ENCODE data around the gene CCDC102B.
"Not testable (repeated sequence)": the region's sequence is repeated elsewhere in the genome, so short reads cannot be mapped to it uniquely, and the experiment has no call there.

CCDC102B gene

GRCh38 chr18:68962623-68963022 is 164.7 kb downstream of the CCDC102B start:
- in situ Hi-C loops (cut with MboI; ENCODE audit: low sequenced_read_pairs): no loop called here

GRCh38 chr18:68965817-68966216 is 167.9 kb downstream of the CCDC102B start:
- in situ Hi-C loops (cut with MboI; ENCODE audit: low sequenced_read_pairs): no loop called here

DNA sequence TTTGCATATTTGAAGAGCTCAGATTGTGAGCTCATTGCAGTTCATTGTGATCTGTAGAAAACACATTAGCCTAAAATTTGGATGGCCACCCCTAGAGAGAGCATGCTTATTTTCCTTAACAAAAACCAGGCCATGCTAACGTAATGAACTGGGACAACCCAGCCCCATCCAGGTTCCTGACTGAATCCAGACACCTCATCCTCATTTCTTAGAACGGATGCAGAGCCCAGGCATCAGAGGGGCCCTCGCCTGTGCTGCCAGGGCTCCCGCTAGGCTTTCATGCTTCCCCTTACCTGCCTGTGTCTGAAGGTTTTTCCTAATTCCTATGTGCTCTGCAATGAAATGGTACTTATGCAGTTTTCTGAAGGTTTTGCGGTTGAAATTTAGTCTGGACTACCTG is 171.1 kb downstream of the CCDC102B start:
- in situ Hi-C loops (cut with MboI; ENCODE audit: low sequenced_read_pairs): no loop called here

GRCh38 chr18:68972176-68972575 is 174.3 kb downstream of the CCDC102B start:
- in situ Hi-C loops (cut with MboI; ENCODE audit: low sequenced_read_pairs): no loop called here

DNA sequence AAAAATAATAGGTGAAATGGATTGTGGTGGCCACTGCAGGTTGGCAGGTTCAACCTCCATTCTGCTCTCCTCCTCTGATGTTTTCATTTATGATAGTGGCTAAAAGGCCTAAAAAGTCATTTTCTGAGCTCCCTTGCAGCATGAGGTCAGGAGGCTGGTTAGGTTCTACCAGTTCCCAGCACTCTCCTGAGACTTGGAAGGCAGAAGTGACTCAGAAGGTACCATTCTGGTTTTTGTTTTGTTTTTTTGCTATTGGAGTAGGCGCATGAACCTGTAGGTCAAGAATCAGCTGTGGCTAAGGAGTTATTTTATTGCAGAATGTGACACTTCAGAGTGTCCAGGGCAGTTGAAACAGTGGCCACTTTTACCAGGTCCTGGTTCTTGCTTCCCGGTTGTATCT is 181.9 kb downstream of the CCDC102B start:
- in situ Hi-C loops (cut with MboI; ENCODE audit: low sequenced_read_pairs): no loop called here

GRCh38 chr18:68983126-68983525 is 185.2 kb downstream of the CCDC102B start:
- in situ Hi-C loops (cut with MboI; ENCODE audit: low sequenced_read_pairs): no loop called here

DNA sequence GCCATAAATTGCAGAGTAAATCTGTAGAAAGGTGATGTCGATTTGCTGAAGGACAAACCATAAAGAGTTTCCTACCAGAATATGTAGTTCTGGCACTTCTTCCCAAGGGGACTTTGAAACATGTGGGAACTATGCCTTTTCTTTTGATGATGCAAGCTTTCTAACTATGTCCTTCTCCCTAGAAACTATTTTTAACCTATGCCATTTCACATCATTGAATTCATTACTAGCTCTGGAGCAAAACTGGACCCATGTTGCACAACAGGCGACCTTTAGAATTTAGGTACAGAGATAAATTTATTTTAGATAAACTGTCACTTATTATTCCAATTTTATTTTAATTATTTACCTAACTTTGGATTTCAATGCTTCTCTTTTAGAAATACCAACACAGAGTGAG is 186.5 kb downstream of the CCDC102B start:
- in situ Hi-C loops (cut with MboI; ENCODE audit: low sequenced_read_pairs): no loop called here

DNA sequence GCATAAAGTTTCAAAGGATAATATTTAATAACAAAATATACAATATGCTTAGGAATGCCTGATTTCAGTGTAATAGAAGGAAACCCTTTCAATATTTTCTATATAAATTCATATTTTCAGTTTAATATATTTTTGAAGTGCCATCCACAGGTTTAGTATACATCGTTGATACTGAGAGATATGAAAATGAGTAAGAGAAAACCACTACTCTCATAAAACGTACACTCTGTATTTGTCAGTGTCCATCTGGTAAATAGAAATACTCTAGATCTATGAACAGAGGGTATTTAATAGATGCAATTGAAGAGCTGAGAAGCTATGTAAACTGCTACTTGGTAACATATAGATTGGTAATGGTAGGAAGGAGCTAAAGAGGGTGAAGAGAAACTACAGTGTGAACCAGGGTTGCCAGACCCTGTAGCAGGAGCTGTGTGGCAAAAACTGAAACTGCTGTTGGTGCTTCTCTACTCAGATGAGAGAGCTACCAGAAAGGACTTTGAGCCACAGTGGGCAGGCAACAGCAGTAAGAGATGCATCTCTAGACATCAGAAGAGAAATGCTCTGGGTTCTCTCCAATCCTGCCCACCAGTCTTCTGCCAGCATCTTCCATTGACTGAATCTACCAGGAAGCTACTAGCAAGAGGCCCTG is 187.4 kb downstream of the CCDC102B start:
- in situ Hi-C loops (cut with MboI; ENCODE audit: low sequenced_read_pairs): no loop called here

DNA sequence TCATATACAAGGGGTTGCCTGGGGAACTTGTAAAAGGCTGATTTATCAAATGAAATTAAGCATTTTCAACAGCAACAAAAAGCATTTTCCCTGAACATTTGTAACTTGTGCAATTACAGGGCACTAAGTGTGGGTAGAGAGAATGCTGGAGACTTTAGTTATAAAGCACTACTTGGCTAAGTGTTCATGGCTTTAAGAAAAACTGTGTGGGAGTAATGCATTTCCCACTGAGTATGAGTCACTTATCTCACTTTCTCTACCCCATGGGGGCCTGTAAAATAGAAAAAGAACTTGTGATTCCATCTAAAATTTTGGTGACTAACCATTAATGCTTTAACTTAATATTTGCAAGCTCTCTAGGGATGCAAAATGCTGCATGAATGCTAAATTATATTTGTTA is 193.4 kb downstream of the CCDC102B start:
- in situ Hi-C loops (cut with MboI; ENCODE audit: low sequenced_read_pairs): no loop called here

- in situ Hi-C loops (cut with MboI; ENCODE audit: low sequenced_read_pairs): no loop called here
These were observed 195.0 kb downstream of the CCDC102B start for GRCh38 chr18:68992719-68993482.

DNA sequence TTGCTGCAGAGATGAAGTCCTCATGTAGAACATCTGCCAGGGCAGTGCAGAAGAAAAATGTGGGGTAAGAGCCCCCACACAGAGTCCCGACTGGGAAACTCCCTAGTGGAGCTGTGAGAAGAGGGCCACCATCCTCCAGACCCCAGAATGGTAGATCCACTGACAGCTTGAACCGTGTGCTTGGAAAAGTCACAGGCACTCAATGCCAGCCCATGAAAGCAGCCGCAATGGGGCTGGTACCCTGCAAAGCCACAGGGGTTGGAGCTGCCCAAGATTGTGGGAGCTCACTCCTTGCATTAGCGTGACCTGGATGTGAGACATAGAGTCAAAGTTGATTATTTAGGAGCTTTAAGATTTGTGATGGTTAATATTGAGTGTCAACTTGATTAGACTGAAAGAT is 197.8 kb downstream of the CCDC102B start:
- in situ Hi-C loops (cut with MboI; ENCODE audit: low sequenced_read_pairs): no loop called here

DNA sequence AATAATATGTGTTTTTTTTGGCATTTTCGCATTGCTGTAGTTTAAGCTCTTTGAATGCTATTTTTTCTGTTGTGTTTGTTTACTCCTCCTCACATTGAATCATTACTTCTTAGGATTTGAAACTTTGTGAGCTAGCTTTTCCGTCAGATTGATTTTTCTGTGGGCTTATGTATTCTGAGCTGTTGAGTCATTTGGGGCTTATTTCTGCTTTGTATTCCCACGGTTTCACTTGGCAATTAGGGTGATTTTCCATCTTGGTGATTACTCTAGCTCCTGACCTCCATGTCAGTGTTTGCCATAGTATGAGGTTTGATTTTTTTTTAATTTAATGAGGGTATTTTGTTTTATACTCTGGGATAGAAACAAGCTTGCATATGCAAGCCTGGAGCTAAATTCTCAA is 200.0 kb downstream of the CCDC102B start:
- in situ Hi-C loops (cut with MboI; ENCODE audit: low sequenced_read_pairs): no loop called here

GRCh38 chr18:69000366-69000765 is 202.5 kb downstream of the CCDC102B start:
- in situ Hi-C loops (cut with MboI; ENCODE audit: low sequenced_read_pairs): no loop called here

- in situ Hi-C loops (cut with MboI; ENCODE audit: low sequenced_read_pairs): no loop called here
These were observed 204.4 kb downstream of the CCDC102B start for GRCh38 chr18:69002233-69002632.

DNA sequence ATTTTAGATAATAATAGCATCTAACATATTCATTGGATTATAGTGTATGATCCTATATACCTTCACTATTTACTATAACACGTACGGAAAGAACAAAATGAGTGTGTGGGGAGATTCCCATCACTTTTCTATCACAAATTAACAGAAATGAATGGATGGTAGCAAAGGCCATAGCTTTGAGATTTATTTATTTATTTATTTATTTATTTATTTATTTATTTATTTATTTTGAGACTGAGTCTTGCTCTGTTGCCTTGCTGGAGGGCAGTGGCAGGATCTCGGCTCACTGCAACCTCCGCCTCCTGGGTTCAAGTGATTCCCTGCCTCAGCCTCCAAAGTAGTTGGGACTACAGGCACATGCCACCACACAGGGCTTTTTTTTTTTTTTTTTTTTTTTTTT is 208.3 kb downstream of the CCDC102B start:
- in situ Hi-C loops (cut with MboI; ENCODE audit: low sequenced_read_pairs): not testable (repeated sequence)

DNA sequence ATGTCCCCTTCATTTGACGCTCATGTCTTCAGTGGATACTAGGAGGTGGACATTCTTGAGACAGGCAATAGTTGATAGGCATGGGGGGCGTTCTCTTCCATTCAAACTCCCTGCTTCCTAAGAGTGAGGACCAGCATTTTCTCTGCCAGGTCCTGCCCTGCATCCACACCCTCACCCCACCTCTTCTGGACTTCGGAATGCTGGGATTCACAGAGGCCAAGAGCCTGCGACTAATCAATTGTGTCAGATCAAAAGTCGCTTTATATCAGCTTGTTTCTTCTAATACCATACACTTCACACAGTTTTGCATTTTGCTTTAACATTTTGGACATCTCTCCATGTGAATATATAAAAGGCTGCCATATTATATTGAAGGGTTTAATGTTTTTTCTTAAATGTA is 210.7 kb downstream of the CCDC102B start:
- in situ Hi-C loops (cut with MboI; ENCODE audit: low sequenced_read_pairs): no loop called here

DNA sequence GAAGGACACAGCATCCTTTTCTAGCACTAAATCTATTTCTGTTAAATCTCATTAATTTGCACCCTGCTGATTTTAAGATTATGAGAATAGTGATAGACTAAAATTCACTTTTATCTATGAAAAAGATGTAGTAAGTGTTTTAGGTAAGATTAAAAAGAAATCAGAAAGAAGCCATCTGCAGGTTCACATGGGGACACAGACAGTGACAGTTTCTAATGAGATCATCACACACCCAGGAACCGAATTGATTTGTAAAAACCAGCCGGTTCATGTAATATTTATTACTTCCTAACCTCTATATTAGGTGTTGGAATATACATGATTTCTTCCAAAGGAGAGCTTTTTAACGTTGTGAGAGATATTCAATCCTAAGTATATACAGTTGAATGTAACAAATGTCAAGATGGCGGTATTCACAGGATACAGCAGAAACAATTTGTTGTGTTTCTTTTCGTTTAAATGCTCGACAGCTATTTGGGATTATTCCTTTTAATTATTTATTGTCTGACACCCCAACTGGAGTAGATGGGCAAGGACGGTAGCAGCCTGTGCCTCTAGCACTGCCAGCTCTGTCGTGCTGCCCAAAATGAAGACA is 223.4 kb downstream of the CCDC102B start:
- in situ Hi-C loops (cut with MboI; ENCODE audit: low sequenced_read_pairs): no loop called here

DNA sequence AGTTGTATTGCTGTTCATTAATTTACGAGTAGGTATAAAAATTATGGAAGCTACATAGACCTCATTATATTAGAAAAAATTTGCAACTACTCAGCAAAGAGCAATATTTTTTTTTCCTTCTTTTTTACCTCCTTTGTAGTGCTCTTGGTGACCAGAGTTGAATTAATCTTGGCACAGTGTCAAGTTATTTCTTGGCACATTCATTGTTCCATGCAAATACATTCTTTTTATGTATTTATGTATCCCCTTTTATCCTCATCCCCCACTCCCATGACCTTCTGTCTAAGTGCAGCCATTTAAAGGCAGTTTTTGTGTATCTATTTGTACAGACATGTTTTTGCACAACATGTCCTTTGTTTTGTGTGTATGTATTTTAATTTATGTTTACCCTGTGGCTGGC is 224.5 kb downstream of the CCDC102B start:
- in situ Hi-C loops (cut with MboI; ENCODE audit: low sequenced_read_pairs): no loop called here

DNA sequence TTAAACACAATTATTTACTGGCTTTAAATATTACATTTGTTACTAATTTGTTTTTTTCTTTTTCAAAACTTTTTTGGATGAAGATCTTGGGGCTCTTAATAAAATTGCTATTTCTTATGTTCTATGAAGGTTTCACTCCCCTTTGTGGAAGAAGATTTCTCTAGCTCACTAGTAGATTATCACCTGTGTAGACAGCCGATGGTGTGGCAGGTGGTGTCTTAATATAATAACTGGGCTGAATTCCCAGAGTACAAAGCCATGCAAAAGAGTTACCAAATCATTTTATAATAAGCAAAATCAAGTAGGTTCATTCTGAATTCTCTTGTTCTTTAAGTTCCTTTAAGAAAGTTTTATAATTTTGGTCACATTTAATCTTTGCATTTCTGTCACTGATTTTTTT is 233.7 kb downstream of the CCDC102B start:
- in situ Hi-C loops (cut with MboI; ENCODE audit: low sequenced_read_pairs): no loop called here

- in situ Hi-C loops (cut with MboI; ENCODE audit: low sequenced_read_pairs): no loop called here
These were observed 234.1 kb downstream of the CCDC102B start for GRCh38 chr18:69032009-69032408.

DNA sequence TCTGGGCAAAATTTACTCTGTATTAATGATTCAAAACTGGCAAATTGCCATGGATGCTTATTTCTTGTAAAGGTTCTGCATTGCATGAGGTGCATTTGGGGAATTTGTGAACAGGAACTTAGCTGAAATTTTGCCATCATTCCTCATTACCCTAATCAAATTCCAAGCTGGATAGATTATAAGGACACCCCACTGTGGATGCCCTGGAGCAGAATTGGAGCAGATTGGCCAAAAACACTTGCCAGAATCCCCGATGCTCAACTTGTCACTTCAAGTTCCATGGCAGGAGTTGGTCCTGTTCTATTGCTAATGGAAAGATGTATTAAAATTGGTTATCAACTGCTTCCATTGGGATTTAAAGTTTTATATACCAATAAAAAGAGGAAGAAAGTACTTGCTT is 237.9 kb downstream of the CCDC102B start:
- in situ Hi-C loops (cut with MboI; ENCODE audit: low sequenced_read_pairs): no loop called here

- in situ Hi-C loops (cut with MboI; ENCODE audit: low sequenced_read_pairs): no loop called here
These were observed 246.3 kb downstream of the CCDC102B start for GRCh38 chr18:69044215-69044614.
